ENCODE results near the gene APPL2.
"Not testable (repeated sequence)": the region's sequence is repeated elsewhere in the genome, so short reads cannot be mapped to it uniquely, and the experiment has no call there.

Gene APPL2

DNA sequence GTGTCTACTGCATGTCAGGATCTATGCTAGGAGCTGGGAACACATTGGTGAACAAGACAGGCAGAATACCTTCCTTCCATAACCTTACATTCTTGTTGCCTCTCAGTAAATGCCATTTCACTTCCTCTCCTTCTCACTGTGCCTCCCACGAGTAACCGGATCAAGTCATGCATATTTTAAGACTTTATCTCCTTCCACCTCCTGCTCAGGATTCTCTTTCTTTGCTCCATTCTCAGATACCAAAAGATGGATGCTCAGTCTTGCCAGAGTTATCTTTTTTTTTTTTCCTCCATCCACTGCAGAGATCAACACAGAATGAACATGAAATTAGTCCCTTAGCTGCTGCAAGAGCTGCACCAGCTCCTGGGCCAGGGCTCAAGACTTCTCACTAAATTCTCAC, 20.0 kb upstream of the APPL2 start:
- no peak for FAIRE-seq

DNA sequence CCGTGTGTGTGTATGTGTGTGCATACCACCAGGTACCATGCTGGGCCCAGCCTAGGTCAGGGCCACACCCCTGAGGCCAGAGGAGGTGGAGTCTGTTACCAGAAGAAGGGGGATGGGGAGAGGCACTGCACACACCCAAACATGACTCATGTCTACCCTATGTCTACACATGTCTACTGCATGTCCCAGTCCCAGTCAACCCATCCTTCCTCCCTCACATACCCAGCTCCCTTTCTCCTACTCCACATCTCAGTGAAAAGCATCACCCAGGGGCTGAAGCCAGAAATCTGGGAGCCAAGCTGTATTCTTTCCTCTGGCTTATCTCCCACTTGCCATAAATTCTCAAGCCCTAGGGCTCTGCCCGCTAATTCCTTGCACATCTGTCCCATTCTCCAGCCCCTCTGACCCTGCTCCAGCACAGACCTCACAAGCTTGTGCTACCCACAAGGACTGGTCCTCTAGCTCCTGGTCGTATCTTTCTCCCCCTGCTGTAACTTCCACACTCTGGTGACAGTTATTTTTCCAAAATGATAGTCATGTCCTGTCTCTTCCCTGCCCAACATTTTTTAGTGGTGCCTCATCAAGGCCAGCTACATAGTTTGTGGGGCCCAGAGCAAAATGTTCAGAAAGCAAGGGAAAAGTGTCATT, 18.0 kb upstream of the APPL2 start:
- FAIRE-seq: no peak

DNA sequence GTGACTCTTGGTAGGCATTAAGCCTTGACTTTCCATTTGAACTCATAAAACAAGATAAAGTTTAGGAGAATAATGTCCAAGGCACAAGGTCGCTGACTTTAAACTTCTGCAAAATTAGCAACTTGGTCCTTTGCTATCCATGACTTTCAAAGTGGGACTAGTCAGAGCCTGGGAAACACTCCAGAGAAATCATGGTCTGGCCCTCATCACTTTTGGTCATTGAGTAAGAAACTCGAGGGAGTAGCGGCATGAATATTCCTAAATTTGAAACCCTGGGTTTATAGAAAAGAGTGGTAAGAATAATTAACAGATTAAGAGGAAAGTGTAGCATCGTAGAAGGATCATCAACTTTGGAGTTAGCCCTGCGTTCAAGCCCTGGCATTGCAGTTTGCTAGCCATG, 16.9 kb upstream of the APPL2 start:
- no peak for FAIRE-seq

DNA sequence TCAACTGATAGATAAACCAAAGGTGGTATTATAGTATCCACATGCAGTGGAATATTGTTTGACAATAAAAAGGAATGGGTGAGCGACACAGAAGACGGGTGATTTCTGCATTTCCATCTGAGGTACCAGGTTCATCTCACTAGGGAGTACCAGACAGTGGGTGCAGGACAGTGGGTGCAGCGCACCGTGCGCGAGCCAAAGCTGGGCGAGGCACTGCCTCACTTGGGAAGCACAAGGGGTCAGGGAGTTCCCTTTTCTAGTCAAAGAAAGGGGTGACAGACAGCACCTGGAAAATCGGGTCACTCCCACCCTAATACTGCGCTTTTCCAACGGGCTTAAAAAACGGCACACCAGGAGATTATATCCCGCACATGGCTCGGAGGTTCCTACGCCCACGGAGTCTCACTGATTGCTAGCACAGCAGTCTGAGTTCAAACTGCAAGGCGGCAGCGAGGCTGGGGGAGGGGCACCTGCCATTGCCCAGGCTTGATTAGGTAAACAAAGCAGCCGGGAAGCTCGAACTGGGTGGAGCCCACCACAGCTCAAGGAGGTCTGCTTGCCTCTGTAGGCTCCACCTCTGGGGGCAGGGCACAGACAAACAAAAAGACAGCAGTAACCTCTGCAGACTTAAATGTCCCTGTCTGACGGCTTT, 9.9 kb upstream of the APPL2 start:
- FAIRE-seq: not testable (repeated sequence)

DNA sequence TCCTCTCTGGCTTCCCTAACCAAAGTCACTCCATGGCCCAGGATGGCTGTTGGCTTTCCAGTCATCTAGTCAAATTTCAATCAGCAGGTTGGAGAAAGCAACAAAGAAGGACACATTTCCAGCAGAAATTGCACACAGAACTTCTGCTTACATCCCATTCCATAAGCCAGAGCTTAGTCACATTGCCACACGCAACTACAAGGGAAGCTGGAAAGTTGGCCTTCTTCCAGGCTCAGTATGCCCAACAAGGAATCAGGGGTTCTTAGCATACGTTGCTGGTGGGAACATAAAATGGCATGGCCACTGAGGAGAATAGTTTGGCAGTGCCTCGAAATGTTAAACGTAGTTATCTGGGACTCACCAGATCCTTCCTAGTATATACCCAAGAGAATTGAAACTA, 9.3 kb upstream of the APPL2 start:
- FAIRE-seq: no peak

DNA sequence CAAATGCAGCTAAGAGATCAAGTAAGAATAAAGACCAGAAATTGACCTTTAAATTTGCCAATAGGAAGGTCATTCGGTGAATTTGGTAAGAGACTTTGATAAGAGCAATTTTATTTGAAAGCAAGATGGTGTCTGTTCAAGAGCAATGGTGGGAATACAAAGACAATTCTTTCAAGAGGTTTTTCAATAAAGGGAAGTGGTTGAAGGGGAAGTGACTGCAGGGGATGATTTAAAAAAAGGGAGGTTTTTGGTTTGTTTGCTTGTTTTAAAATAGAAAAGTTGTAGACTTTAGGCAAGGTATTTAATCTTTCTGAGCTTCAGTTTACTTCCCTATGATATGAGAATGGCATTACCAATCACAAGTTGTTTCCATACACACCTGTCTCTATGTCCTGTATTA, 4.3 kb upstream of the APPL2 start:
- FAIRE-seq: no peak

DNA sequence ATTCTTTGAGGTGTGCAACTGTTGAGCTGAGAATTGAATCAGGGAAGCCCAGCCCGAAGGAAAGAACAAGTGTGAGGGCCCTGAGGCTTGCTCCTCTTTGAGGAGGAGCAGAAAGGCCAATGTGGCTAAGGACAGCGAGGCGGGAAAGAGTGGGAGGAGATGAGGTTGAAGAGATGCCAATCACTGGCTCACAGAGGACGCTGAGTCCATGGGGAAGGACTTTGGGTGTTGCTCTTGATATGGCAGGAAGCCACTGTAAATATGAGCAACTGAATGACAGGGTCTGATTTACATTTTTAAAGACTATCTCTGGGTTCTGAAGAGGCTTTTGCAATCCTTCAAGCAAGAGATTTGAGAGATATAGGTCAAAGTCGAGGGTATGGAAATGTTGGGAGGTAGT, 3.3 kb upstream of the APPL2 start:
- no peak for FAIRE-seq

DNA sequence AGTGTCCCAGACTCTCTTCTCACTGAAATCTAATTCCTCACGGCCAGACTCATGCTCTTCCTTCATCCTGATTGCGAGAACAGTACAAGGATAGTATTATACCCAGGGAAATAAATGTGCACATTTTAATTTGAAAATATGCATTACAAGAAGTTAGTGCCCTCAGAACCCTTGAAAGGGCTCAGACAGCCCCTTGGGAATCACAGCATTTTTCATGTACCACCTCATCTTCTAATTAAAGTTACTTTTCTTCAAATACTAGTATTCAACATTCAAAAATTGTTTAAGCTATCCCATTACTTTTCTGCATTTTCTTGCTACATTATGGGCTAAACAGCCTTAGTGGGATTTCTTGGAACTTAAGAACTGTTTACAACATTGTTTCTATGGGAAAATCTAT, 1.7 kb upstream of the APPL2 start:
- no peak for FAIRE-seq

DNA sequence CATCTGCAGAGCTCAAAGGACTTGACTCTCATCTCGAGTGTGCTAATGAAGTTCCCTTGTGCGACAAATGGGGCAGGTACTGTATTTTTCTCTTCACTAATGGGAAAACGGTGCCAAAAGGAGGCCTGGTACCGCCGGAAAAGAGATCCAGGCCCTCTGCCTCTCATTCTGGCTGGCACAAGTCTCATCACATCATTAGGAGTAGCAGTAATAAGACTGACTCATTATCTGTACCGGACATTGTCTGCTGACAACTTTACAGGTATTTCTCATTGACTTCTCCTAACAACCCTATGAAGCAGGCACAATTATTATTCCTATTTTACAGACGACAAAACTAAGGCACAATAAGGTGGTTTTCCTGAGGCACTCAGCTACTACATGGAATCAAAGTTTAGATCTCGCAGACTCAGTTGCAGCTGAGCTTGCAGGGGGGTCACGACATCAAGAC, 668 bp downstream of the APPL2 start:
- no peak for FAIRE-seq

DNA sequence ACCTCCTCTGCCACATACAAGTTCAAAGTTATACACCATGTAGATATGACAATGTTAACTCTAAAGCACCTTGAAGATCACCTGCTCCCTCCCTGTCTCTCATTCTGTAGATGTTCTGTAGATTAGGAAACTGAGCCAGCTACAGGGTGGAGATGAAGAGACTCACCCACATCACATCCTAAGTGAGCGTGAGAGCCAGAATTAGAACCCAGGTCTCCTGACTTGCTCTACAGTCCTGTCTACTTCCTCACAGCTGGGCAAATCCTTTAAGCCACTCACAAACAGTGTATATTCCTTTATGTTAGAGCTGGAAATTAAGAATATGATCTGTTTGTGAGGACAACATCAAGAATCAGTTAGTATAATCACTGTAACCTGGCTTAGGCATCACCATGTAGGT, 1.8 kb downstream of the APPL2 start:
- FAIRE-seq: no peak

DNA sequence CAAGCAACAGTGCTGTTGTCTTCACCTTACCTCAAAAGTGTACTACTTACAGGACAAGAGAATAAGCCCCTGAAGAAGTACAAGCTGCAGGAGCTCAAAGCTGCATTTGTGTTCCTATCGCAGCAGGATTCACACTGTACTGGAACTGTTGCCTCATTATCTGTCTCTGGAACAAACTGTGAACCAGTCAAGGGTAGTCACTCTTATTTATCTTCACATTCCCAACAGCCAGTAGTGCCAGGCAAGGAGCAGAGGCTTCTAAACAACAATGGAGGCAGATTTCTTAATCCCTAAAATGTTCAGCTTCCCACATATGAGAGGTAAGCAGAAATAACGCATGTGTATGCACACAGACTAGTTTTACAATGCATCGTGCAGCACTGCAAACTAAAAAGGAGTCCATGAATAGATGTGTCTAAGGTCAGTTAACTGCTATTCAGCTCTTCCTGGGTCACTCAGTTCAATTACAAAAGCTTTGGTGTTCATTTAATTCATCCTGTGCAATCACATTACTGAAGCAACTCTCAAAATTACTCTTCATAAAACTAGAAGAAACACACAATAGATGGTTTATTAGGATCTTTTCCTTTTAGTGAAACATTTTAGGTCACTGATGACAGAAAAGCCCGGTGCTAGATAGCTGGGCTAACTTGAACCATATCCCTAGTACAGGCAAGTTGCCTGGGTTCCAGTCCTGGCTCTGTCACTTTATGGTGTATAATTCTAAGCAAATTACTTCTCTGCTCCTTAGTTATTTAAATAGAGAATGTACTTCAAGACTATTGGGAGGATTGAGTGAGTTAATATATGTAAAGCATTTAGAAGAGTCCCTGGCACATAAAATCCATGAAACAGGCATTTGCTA, 2.7 kb downstream of the APPL2 start:
- no peak for FAIRE-seq

DNA sequence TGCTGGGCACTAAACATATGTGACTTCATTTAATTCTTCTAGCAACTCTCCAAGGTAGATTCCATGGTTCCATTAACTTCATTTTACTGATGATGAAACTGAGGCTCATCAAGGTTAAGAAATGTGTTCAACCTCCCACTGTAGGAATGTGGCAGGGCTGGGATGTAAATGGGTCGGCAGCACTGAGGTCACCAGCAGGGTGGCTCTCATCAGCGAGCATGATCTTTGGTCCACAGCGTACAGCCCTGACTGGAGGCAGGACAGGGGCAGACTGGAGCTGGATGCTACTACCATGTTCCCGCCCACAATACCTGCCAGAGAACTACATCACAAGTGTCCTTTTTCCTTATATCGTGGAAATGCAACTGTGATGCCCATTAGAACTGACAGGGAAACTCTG, 4.6 kb downstream of the APPL2 start:
- FAIRE-seq: no peak

DNA sequence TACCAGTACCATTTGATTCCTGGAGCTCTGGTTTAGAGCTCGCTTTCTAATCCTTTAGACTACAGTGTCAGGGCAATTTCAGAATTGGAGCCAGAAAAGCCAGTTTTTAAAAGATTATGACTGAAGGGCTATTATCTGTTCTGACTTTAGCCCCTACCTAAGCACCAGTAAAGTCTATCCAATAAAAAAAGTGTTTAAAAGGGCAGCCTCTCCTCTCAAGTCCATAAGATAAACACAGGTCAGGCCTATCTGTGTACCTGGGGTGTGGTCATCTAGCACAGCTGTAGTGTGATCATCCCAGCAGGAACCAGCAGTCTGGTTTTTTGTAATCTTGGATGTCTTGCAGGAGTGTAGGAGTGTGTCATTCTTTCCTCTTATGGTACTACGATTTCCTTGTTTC, 6.6 kb downstream of the APPL2 start:
- no peak for FAIRE-seq

DNA sequence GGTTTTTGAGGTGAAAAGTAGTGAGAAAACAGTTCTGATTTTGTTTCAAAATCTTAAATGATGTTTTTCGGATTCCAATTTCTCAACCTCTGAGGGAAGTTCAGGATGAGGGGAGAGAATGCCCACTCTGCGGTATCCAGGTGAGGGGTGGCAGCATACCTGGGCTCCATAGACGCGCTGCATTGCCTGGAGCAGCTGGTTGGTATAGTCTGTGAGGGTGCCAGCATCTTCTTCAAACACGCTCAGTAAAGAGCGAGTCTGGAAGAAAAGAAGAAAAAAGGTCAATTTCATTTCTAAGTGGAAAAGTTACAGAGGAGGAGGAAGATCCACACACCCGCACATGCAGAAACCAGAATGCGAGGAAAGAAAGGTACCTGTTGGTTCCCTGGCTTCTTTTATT, 7.0 kb downstream of the APPL2 start:
- FAIRE-seq: no peak

DNA sequence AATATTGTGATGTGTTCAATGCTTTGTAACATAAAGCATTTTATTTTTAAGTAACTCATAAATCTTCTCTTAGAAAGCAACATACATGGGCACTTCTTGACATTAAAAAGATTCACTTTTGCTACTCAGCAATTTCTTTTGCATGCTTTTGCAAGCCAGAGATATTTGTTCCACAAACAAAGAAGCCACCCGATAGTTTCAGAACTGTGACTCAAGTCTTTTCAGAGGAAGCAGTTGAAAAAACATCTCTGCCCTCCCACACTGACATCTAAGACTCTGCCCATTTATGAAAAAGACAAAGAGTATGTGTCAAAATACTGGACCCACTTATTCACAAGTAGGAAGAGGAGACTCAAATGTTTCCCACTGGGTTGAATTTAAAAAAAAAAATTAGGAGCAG, 7.5 kb downstream of the APPL2 start:
- FAIRE-seq: no peak

DNA sequence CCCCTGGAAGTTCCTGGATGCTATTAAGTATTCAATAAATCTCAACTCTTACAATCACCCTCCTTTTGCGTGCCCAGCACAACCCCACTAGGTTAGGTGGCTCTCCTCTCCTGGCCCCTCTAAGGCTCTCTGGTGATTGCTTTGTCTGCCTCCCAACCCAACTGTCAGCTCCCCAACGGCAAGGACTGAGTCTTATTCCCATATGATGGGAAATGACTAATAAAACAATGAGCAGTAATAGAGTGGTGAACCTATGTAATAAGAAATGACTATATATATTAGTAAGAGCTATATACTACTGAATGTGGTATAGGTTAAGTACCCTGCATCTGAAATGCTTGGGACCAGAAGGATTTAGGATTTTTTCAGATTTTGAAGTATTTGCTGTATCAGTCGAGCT, 8.1 kb downstream of the APPL2 start:
- no peak for FAIRE-seq

DNA sequence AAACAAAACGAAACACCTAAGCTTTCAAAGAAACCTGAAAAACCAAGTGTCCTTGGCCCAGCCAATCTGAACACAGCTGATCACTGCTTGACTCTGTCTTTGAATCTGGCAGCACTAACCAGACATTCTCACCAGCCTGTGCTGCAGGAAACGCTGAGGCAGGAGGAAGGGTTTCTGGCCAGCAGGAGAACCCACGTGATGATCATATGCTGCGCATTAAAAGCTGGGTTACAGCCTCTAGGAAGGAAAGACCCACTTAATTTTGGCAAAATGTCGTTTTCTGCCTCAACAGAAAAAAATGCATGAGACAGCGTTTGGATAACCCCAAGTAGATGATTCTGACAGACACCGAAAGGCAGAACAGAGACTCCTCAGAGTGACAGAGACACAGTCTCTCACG, 9.8 kb downstream of the APPL2 start:
- no peak for FAIRE-seq

DNA sequence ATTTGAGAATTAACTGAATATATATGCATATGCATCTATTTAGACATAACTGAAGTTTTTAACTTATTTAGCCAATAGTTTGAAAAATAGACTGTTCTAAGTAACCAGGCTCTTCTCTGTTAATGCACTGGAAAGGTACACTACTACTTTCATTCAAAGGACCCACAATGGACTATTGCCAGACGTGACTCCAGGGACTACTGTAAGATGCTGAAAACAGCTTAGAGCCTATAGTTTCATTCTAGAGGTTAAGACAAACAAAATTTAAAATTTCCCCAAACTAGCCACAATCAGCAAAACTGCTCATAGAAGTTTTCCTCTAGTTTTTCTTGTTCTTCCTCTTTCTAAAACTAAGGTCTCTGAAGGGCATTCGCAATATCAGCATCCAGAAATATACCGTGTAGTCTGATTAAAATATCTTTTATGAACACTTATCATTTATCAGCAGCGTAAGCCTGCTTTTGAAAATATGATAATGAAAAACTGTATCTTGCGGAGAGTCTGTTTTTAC, 10.4 kb downstream of the APPL2 start:
- FAIRE-seq: no peak

DNA sequence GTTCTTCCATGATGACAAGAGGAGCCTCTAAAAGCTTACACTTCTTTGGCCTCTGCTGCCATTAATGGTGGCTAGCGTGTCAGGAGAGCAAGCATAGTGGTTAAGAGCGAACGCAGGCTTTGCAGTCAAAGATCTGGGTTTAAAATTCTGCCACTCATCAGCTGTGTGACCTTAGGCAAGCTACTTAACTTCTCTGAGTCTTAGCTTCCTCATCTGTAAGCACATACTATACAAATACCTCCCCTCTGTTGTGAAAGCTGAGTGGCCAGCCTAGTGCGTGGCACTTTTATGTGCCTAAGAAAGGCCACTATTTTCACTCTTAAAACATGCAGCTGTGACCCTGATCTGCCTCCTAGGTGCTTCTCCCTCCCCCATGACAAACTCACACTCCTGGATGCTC, 11.6 kb downstream of the APPL2 start:
- no peak for FAIRE-seq

DNA sequence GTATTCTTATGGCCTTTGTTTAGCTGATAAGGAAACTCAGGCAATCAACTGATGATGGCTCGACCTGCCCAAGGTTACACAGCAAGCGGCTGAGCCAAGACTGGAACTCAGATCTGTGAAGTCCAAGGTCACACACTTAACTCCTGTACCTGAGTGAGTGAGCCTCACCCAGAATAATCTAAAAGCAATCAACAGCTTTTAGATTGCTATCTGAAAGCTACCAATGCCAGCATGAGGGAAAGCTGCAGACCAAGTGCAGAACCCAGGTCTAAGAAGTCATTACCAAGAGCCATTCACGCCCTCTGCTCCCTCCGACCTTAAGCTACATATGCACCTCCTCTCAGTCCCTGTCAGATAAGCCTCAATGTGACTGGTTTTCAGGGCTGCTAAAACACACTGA, 12.1 kb downstream of the APPL2 start:
- FAIRE-seq: no peak

DNA sequence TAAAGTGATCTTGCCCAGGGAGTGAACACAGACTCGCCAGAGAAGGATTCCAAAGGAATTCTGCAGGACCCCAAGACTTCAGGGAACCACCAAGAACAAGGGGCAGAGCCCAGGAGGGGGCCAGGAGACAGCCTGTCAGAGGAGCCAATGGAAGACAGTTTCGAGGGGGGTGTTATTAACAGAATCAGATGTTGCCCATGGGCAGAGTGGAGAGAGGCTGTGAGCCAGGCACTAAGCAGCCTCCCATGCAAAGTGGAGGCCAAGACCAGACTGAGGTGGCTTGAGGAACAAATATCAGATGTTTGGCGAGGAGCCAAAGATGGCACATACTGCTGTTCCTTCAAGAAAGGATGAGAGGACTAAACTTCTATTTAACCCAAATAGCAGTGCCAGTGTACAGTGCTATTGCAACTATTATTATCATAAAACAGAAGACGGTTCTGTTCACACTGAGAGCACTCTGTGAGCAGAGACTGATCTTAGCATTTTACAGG, 12.6 kb downstream of the APPL2 start:
- FAIRE-seq: no peak

DNA sequence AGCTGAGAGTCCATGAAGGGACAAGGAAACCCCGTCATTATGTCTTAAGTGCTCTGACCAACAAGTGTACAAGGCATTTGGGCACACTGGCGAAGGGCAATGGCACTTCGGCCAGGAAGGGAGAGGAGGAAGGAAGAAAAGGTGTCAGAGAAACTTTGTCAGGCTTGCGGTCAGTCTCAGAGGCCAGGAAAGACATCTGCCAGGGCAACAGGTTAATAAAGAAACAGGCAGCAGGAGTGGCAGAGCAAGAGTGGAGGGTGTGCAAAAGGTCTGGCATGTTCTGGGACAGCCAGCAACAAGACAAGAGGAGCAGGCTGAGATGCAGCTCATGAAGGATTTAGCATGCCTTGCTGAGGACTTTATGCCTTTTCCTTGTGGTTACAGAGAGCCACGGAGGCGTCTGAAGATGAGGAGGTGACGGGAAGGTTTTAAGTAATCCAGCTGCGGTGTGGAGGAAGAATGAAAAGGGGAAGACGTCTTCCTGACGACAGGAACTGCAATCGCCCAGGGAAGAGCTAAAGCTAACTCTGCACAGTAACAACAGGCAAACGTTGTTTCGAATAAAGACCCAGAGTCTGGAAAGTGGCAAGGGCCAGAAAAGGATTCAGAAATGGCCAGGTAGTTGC, 13.1 kb downstream of the APPL2 start:
- FAIRE-seq: no peak

DNA sequence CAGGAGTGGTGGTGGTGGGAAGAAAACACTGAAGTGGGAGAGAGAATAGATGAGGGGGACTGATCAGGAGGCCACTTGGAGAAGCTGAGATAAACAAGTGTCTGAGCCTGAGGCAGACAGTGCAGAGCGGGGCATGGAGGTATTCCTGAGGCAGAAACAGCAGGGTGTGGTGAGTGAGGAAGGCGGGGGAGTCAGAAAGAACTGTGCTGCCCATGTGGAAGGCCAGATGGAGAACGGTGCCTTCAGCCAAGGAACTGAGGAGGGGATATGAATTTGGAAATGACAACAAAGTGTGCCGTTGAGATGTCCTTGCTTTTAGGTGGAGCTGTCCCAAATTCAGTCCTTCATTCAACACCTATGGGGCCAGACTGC, 13.7 kb downstream of the APPL2 start:
- no peak for FAIRE-seq
